ENCODE results near the gene GPHN.
"Not testable (repeated sequence)": the region's sequence is repeated elsewhere in the genome, so short reads cannot be mapped to it uniquely, and the experiment has no call there.

The GPHN gene

DNA sequence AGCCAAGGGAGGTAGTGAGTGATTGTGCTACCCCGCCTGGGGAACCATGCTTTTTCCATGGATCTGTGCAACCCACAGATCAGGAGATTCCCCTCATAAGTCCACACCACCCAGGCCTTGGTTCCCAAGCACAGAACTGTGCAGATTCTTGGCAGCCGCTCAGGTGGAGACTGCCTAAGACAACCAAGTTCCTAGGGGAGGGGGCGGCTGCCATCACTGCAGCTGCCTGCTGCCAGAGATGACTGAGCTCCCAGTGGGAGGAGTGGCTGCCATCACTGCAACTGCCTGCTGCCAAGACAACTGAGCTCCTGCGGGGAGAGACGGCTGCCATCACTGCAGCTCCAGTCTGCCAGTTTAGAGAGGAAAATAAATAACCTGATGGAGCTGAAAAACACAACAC is 542.9 kb downstream of the GPHN start:
- DNase-seq (ENCODE audit: low read depth in 2 of 2) = no peak

GRCh38 chr14:67056684-67057083 is 548.7 kb downstream of the GPHN start:
- no peak for DNase-seq (ENCODE audit: low read depth in 2 of 2)

GRCh38 chr14:67059596-67059995 is 551.6 kb downstream of the GPHN start:
- DNase-seq (ENCODE audit: low read depth in 2 of 2) = no peak

DNA sequence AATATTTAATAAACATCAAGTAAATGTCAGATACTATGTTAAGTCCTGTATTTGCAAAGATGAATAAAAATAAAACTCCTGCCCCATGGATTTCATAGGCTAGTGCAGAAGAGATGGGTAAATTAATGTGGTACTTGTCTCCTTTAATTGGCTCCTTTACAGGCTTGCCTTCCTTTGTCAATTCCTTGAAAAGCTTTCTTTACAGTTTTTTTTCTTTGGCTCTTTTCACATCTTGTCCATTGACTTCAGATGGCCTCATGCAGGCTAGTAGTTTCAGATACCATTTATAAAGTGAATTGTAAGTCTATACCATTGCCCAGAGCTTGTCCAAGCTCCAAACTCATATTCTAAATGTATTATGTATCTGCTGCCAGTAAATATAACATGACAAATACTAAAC is 552.6 kb downstream of the GPHN start:
- no peak for DNase-seq (ENCODE audit: low read depth in 2 of 2)

DNA sequence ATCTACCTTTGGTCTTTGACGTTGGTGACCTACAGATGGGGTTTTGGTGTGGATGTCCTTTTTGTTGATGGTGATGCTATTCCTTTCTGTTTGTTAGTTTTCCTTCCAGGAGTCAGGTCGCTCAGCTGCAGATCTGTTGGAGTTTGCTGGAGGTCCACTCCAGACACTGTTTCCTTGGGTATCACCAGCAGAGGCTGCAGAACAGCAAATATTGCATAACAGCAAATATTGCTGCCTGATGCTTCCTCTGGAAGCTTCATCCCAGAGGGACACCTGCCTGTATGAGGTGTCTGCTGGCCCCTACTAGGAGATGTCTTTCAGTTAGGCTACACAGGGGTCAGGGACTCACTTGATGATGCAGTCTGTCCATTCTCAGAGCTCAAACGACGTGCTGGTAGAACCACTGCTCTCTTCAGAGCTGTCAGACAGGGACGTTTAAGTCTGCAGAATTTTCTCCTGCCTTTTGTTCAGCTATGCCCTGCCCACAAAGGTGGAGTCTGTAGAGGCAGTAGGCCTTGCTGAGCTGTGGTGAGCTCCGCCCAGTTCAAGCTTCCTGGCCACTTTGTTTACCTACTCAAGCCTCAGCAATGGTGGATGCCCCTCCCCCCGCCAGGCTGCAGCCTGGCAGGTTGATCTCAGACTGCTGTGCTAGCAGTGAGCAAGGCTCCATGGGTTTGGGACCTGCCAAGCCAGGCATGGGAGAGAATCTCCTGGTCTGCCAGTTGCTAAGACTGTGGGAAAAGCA is 559.3 kb downstream of the GPHN start:
- DNase-seq (ENCODE audit: low read depth in 2 of 2) = not testable (repeated sequence)

GRCh38 chr14:67068251-67068650 is 560.3 kb downstream of the GPHN start:
- no peak for DNase-seq (ENCODE audit: low read depth in 2 of 2)

- no peak for DNase-seq (ENCODE audit: low read depth in 2 of 2)
Observed at GRCh38 chr14:67071506-67071905, 563.6 kb downstream of the GPHN start.

GRCh38 chr14:67077921-67078320 is 570.0 kb downstream of the GPHN start:
- DNase-seq (ENCODE audit: low read depth in 2 of 2) = no peak

DNA sequence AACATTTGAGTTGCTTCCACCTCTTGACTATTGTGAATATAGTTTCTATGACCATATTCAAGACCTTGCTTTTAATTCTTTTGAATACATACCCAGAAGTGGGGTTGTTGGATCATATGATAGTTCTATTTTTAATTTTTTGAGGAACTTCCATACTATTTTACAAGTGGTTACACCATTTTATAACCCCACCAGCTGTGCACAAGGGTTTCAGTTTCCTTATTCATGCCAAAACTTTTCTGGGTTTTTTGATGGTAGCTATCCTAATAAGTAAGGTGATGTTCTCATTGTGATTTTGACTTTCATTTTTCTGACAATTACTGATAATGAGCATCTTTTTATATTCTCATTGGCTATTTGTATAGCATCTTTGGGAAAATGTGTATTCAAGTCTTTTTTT is 571.9 kb downstream of the GPHN start:
- DNase-seq (ENCODE audit: low read depth in 2 of 2) = no peak

DNA sequence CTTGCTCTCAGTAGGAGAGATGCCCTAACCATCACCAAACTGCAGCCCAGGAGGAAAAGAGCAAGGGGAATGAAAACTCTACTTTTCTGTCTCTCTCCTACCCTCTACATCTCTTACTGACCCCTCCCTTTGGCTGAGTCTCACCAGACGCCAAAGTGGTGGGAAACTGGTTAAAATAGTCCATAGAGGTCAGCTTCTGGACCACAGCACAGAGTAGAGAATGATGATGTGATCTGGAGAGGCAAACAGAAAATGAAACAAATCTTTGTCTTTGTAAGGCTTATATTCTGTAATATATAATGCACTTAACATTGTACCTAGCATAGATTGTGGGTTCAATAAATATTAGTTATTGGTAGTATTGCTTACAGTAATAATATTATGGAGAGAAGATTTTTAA is 600.3 kb downstream of the GPHN start:
- no peak for DNase-seq (ENCODE audit: low read depth in 2 of 2)

GRCh38 chr14:67111022-67111421 is 603.1 kb downstream of the GPHN start:
- no peak for DNase-seq (ENCODE audit: low read depth in 2 of 2)

- DNase-seq (ENCODE audit: low read depth in 2 of 2) = no peak
Observed at GRCh38 chr14:67112344-67112743, 604.4 kb downstream of the GPHN start.

DNA sequence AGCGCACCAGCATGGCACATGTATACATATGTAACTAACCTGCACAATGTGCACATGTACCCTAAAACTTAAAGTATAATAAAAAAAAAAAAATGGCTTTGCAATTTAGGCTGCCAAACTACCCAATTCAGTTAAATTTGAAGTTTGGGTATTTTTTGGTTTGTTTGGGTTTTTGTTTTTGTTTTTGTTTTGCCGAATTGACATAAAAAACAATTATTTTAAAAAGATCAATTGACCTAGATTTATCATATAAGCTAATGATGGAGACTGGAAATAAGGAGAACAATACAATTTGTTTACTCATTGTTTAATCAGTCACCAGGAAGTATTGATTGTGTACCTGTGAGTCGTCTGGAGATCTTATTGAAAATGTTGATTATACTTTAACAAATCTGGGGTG is 619.2 kb downstream of the GPHN start:
- no peak for DNase-seq (ENCODE audit: low read depth in 2 of 2)

- no peak for DNase-seq (ENCODE audit: low read depth in 2 of 2)
Observed at GRCh38 chr14:67129768-67130167, 621.8 kb downstream of the GPHN start.

DNA sequence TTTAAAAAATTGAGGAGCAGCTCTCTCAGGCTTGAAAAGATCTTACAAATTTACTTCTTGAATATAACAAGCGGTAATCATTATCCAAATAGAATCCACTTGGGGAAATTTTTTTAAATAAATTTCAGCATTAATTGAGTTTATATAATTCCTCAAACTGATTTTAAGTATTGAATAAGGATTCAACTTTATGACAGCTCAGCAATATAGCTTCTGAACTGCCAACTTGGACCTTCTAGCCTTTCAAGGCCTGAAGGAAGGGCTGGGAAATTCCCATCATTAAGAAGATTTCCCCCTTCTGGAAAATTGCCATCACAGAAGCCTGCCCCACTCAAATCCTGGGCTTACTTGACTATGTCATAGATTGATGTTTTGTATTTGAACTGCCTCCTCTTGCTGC is 623.7 kb downstream of the GPHN start:
- no peak for DNase-seq (ENCODE audit: low read depth in 2 of 2)

DNA sequence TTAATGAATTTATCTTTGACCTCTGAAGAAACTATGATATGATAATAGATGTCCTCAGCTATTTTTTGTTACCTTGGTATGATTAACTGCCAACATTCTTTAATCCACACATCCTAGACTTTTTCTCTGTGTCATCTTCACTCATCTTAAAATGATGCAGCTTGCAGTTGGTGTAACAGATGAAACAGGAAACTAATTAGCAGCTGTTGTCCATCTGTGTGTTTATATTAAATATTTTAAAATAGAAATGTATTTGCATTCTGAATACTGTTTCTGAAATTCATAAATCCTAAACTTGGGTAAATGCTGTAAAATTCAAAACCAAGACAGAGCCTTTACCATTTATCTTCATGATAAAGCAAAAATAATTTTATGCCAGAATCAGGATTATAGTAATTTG is 625.2 kb downstream of the GPHN start:
- DNase-seq (ENCODE audit: low read depth in 2 of 2) = no peak

DNA sequence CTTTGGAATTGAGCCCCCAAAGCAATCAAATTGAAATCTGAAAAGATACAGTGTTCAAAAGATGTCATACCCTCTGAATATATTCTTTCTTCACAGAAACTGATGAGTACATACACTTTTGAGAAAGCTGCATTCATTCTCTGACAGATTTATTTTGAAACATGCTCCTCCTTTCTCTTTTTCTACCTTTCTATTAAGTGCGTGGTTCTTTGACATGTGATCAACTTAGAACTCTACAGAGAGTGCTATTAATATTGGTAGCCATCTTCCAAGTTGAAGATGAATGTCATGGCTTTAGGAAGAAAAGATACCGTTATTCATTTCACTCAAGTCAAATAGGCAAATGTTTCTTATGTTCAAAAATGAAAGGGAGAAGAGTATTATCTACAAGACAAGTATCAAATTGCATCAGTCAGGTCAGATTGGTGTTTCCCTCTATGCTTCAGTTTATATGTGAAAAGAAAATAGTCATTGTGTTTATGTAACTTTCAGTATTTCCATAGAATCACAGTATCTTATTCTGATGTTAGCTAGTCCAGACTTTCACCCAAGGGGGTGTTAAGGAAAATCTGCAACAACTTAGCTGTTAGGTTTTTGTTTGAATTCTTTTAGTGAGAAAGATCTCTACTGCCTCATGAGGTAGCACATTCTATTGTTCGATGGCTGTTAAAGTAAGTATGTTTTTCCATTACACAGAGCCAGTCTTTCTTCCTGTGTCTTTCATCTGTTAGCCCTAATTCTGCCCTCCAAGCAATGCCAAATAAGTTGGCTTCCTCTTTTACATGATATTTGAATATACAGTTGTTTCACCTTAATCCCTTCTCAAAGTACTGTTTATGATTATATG is 625.9 kb downstream of the GPHN start:
- no peak for DNase-seq (ENCODE audit: low read depth in 2 of 2)

DNA sequence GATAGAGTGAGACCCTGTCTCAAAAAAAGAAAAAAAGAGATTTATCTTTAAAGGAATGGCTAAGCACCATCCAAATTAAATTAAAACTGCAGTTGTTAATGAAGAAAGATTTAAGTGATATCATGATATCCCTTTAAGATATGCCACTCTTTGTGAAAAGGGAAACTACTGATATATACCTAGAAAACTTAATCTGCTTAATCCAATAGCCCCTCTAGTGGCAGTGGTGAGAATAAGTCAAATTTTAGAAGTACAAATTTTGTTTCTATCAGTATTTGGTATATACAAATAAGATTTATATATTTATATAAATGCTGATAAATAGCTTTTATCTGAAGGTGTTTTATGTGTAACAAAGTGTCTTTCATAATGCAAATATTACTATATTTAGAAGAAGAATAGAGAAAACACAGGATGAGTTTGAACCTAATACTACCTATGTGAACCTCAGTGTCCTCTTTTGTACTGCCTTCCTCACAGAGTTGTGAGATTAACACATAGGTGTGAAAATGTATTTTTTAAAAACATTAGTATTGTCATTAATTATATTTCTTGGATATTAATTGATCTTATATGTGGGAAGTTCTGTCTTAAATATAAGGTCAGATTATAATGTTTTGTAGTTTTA is 629.9 kb downstream of the GPHN start:
- no peak for DNase-seq (ENCODE audit: low read depth in 2 of 2)

GRCh38 chr14:67140556-67140955 is 632.6 kb downstream of the GPHN start:
- DNase-seq (ENCODE audit: low read depth in 2 of 2) = no peak

DNA sequence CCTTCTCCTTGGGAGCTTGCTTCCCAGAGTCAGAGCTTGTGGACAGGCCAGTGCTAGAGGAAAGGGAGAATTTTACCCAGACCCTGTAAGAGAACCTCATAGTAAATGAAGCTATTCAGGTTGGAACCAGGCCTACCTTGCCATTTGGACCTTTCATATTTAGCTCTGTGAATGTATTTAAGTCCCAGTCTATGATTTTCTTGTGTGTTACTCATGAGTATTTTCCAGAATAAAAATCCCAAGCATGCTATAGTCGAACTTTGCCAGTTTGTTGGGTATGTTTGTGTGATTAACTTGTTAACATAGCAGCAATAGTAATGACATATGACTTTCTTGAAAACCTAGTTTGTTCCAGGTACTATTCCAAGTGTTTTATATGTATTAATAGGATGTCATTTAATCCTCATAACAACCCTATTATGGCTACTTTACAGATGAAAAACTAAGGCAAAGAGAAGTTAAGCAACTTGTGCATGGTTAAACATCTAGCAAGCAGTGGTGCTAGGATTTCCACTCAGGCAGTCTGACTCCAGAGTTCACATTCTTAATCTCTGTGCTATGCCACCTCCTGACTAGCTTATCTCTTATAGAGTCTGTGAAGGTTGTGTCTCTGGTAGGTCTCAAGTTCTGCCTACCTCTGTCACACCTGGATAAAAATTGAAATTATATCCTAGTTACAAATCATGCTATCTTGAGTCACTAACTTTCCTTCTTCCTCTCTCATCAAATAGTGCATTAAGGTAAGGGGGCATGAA is 633.4 kb downstream of the GPHN start:
- no peak for DNase-seq (ENCODE audit: low read depth in 2 of 2)

- DNase-seq (ENCODE audit: low read depth in 2 of 2) = no peak
Observed at GRCh38 chr14:67151082-67151666, 643.2 kb downstream of the GPHN start.

- DNase-seq (ENCODE audit: low read depth in 2 of 2) = no peak
Observed at GRCh38 chr14:67158566-67158965, 650.6 kb downstream of the GPHN start.

Measured in stimulated activated CD8-positive, alpha-beta memory T cell treated with anti-CD3 and anti-CD28 coated beads, Interleukin-7, amount 100 ng/mL, for 4 hours (primary cell).